ENCODE results near the gene CDC42EP2. TPM values are rescaled to one million over a fixed set of nuclear protein-coding genes. Genes with fewer than 3 reads are reported as not detected.
A peak's percentile ranks its signal among the peaks of the same experiment; 100 is the strongest.

The CDC42EP2 gene
- total and polyA plus RNA-seq, 2 of the 13 experiments (the other 11 are each of a cell fraction or from before 2014, with no cell fraction given) = 2.3 to 7.1 TPM

- TF ChIP-seq FOXC1 (CRISPR knock-in tag; IDR thresholded peaks at IDR 0.05; ENCODE audit: borderline replicate concordance) (peak; percentile 23; the same call in 1 of the 2 replicates), ZHX1 (CRISPR knock-in tag; IDR thresholded peaks at IDR 0.05; ENCODE audit: low read depth) (peak; percentile 57; the same call in 1 of the 2 replicates), ZNF407 (CRISPR knock-in tag; IDR thresholded peaks at IDR 0.05; ENCODE audit: not compliant biosample characterization) (no peak), FOXO4 (CRISPR knock-in tag; conservative IDR thresholded peaks at IDR 0.05) (no peak), TFE3 (CRISPR knock-in tag; IDR thresholded peaks at IDR 0.05) (no peak), CENPX (CRISPR knock-in tag; IDR thresholded peaks at IDR 0.05) (no peak), ZC3H4 (CRISPR knock-in tag; IDR thresholded peaks at IDR 0.05; ENCODE audit: borderline replicate concordance) (no peak), U2AF1 (optimal IDR thresholded peaks at IDR 0.05; ENCODE audit: low read depth, low read length) (no peak), KLF15 (CRISPR knock-in tag; IDR thresholded peaks at IDR 0.05; ENCODE audit: borderline replicate concordance) (no peak), SPEN (CRISPR knock-in tag; IDR thresholded peaks at IDR 0.05; ENCODE audit: low read depth) (no peak; the same call in 1 of the 2 replicates), MNT (IDR thresholded peaks at IDR 0.05) (no peak)
These were observed at the start of gene CDC42EP2 (continued) for GRCh38 chr11:65314501-65315203.
